Measurements from ENCODE around the gene NNMT. TPM values are rescaled to one million over a fixed set of nuclear protein-coding genes. Genes with fewer than 3 reads are reported as not detected.

Gene NNMT
- total RNA-seq, 1 donor from 2014 or later: 394 TPM

DNA sequence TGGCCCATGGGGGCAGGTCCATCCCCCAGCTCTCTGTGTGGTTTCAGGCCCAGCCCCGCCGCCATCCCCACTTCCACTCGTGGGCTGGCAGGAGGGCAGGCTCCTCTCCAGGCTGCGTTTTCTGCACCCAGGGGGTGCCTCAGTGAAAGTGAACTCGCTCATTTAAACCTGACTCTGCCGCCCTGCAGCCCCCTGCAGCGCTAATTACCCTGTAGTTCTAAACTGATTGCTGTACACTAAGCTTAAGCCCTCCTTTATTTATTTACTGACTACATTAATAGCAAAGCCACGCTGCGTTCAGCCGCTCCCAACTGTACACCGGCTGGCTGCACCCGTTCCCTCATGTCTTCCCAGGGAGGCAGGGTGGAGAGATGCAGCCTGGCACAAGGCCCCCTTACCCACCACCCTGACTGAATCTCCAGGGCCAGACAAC, 36.6 kb upstream of the NNMT start:
- Histone ChIP-seq H3K4me2 (ENCODE audit: low read length) (no peak overlapping the region), H4K20me1 (ENCODE audit: insufficient read depth, low read length) (peaks cover 4% of the 10 kb centered on the region), H3K9ac (ENCODE audit: low read length) (no peak overlapping the region), H3K27ac (ENCODE audit: low read depth, low read length) (no peak overlapping the region), H3K36me3 (ENCODE audit: insufficient read depth, low read length) (no peaks in the 10 kb centered on the region), H2AFZ (ENCODE audit: low read depth, low read length) (no peak overlapping the region), H3K4me1 (ENCODE audit: insufficient read depth, low read length) (no peaks in the 10 kb centered on the region), H3K79me2 (ENCODE audit: insufficient read depth, low read length) (no peaks in the 10 kb centered on the region), H3K4me3 (ENCODE audit: insufficient read depth, low read depth, low read length) (no peak overlapping the region), H3K9me3 (ENCODE audit: insufficient read depth, low read depth, low read length) (no peaks in the 10 kb centered on the region), H3K27me3 (ENCODE audit: insufficient read depth, low read length) (peaks cover 49% of the 10 kb centered on the region)
- FAIRE-seq: no peak
- Mint-ChIP-seq H3K4me3 (ENCODE audit: unreplicated experiment) (no peak overlapping the region), H3K9me3 (ENCODE audit: unreplicated experiment) (peaks cover 2% of the 10 kb centered on the region), H3K4me1 (ENCODE audit: low read depth, unreplicated experiment) (peaks cover 6% of the 10 kb centered on the region), H3K27me3 (ENCODE audit: low read depth, unreplicated experiment) (peaks cover 31% of the 10 kb centered on the region), H3K36me3 (ENCODE audit: low read depth, unreplicated experiment) (no peaks in the 10 kb centered on the region), H3K27ac (ENCODE audit: unreplicated experiment) (no peak overlapping the region)
- TF ChIP-seq EZH2 (IDR thresholded peaks at IDR 0.05; ENCODE audit: insufficient read depth, low read length): no peak
- TF ChIP-seq, protein P1, sequence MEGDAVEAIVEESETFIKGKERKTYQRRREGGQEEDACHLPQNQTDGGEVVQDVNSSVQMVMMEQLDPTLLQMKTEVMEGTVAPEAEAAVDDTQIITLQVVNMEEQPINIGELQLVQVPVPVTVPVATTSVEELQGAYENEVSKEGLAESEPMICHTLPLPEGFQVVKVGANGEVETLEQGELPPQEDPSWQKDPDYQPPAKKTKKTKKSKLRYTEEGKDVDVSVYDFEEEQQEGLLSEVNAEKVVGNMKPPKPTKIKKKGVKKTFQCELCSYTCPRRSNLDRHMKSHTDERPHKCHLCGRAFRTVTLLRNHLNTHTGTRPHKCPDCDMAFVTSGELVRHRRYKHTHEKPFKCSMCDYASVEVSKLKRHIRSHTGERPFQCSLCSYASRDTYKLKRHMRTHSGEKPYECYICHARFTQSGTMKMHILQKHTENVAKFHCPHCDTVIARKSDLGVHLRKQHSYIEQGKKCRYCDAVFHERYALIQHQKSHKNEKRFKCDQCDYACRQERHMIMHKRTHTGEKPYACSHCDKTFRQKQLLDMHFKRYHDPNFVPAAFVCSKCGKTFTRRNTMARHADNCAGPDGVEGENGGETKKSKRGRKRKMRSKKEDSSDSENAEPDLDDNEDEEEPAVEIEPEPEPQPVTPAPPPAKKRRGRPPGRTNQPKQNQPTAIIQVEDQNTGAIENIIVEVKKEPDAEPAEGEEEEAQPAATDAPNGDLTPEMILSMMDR (IDR thresholded peaks at IDR 0.05; ENCODE audit: insufficient read depth, low read depth, low read length): no peak
- DNase-seq (ENCODE audit: low read depth): no peak

DNA sequence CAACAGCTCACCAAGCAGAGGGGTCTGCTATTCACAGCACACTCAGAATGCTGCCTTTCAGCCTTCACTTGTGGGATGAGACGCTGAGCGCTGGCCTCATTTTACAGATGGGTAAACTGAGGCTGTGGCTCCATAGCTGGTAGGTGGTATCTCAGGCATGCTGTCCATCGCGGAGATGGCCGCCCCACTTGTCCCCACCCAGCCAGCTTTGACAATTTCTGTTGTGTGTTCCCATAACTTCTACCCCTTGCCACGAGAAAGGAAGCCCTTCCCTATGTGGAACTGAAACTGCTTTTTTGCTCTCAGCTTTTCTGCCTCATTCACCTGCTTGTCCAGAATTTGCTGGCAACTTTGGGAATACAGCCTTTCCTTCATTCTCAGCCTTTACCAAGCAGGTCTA, 36.1 kb upstream of the NNMT start:
- H4K20me1 ChIP-seq (ENCODE audit: insufficient read depth, low read length): peaks cover 4% of the 10 kb centered on the region
- H3K4me1 Mint-ChIP-seq (ENCODE audit: low read depth, unreplicated experiment): peaks cover 6% of the 10 kb centered on the region
- H3K9me3 Mint-ChIP-seq (ENCODE audit: unreplicated experiment): peaks cover 2% of the 10 kb centered on the region

DNA sequence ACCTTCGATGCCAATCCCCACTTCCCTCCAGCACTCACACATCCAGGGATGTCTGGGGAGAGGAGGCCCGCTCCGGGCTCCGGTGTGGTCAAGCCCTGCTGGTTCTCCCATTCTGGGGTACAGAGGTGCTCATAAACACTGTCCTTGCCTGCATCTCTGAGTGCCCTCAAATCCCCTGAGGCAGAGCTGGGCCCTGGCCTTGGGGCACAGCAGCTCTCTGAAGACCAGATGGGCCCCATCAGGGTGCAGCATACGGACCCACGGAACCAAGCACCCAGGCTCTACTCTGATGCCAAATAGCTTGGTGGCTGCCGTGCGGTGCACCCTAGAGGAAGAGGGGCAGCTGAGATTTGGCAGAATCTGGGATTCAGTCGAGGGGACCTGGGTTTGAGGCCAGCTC, 35.7 kb upstream of the NNMT start:
- H3K27ac Mint-ChIP-seq (ENCODE audit: unreplicated experiment): no peak overlapping the region
- Histone ChIP-seq H3K36me3 (ENCODE audit: insufficient read depth, low read length) (no peaks in the 10 kb centered on the region), H3K79me2 (ENCODE audit: insufficient read depth, low read length) (no peaks in the 10 kb centered on the region), H3K4me2 (ENCODE audit: low read length) (no peak overlapping the region), H3K4me1 (ENCODE audit: insufficient read depth, low read length) (no peaks in the 10 kb centered on the region), H3K4me3 (ENCODE audit: insufficient read depth, low read depth, low read length) (no peak overlapping the region), H3K9ac (ENCODE audit: low read length) (no peak overlapping the region), H3K27ac (ENCODE audit: low read depth, low read length) (no peak overlapping the region), H3K9me3 (ENCODE audit: insufficient read depth, low read depth, low read length) (no peaks in the 10 kb centered on the region), H2AFZ (ENCODE audit: low read depth, low read length) (no peak overlapping the region), H3K27me3 (ENCODE audit: insufficient read depth, low read length) (peaks cover 58% of the 10 kb centered on the region), H4K20me1 (ENCODE audit: insufficient read depth, low read length) (peaks cover 4% of the 10 kb centered on the region)
- H3K27me3 Mint-ChIP-seq (ENCODE audit: low read depth, unreplicated experiment): peaks cover 31% of the 10 kb centered on the region
- DNase-seq (ENCODE audit: low read depth) (no peak), FAIRE-seq (no peak)
- TF ChIP-seq, protein P1 (IDR thresholded peaks at IDR 0.05; ENCODE audit: insufficient read depth, low read depth, low read length): no peak
- TF ChIP-seq EZH2 (IDR thresholded peaks at IDR 0.05; ENCODE audit: insufficient read depth, low read length): no peak
- H3K9me3 Mint-ChIP-seq (ENCODE audit: unreplicated experiment): peaks cover 2% of the 10 kb centered on the region
- no peaks in the 10 kb centered on the region for H3K36me3 Mint-ChIP-seq (ENCODE audit: low read depth, unreplicated experiment)
- H3K4me1 Mint-ChIP-seq (ENCODE audit: low read depth, unreplicated experiment): peaks cover 6% of the 10 kb centered on the region
- H3K4me3 Mint-ChIP-seq (ENCODE audit: unreplicated experiment): no peak overlapping the region

More for the DNA sequence above, 36.1 kb upstream of the NNMT start:
- no peak overlapping the region for H2AFZ ChIP-seq (ENCODE audit: low read depth, low read length)
- Mint-ChIP-seq H3K27ac (ENCODE audit: unreplicated experiment) (peak overlapping the region; percentile 20), H3K27me3 (ENCODE audit: low read depth, unreplicated experiment) (peaks cover 31% of the 10 kb centered on the region), H3K4me3 (ENCODE audit: unreplicated experiment) (no peak overlapping the region), H3K36me3 (ENCODE audit: low read depth, unreplicated experiment) (no peaks in the 10 kb centered on the region)
- no peaks in the 10 kb centered on the region for H3K4me1 ChIP-seq (ENCODE audit: insufficient read depth, low read length)
- DNase-seq (ENCODE audit: low read depth): no peak
- H3K27ac ChIP-seq (ENCODE audit: low read depth, low read length): no peak overlapping the region
- H3K4me2 ChIP-seq (ENCODE audit: low read length): no peak overlapping the region
- no peak overlapping the region for H3K4me3 ChIP-seq (ENCODE audit: insufficient read depth, low read depth, low read length)
- TF ChIP-seq, protein P1 (IDR thresholded peaks at IDR 0.05; ENCODE audit: insufficient read depth, low read depth, low read length): no peak
- no peak for TF ChIP-seq EZH2 (IDR thresholded peaks at IDR 0.05; ENCODE audit: insufficient read depth, low read length)
- no peak overlapping the region for H3K9ac ChIP-seq (ENCODE audit: low read length)
- H3K79me2 ChIP-seq (ENCODE audit: insufficient read depth, low read length): no peaks in the 10 kb centered on the region
- H3K27me3 ChIP-seq (ENCODE audit: insufficient read depth, low read length): peaks cover 54% of the 10 kb centered on the region
- no peak for FAIRE-seq
- H3K36me3 ChIP-seq (ENCODE audit: insufficient read depth, low read length): no peaks in the 10 kb centered on the region
- H3K9me3 ChIP-seq (ENCODE audit: insufficient read depth, low read depth, low read length): no peaks in the 10 kb centered on the region
